Natural killer cell treated with Interleukin-12 subunit alpha and Interleukin-12 subunit beta and Interleukin-15 and Interleukin-18, amount 100 ng/mL, for 72 hours (primary cell): ENCODE measurements around the gene AMER2. TPM values are rescaled to one million over a fixed set of nuclear protein-coding genes. Genes with fewer than 3 reads are reported as not detected.

ENCODE experiments used
- ATAC-seq, 2 donors: fragments of 150-1000 bp; cut with Tn5 transposase in 1 of 2; sonication (Bioruptor Pico), chemical (Tn5 transposase) in 1 of 2; 2 replicates each; pipeline ENCODE4 v1.10.0; 2021
- DNase-seq: peaks from one replicate; pipeline ENCODE4 v3.0.0; 2022; ENCODE audit warnings: low spot score
- H3K27ac Mint-ChIP-seq, 2 donors: 1 replicate in 1 of 2; 2 replicates in 1 of 2; pipeline ENCODE4 v1.8.0; 2022; ENCODE audit warnings: mixed read lengths in 2 of 2, mild to moderate bottlenecking in 1 of 2, moderate library complexity in 1 of 2
- H3K27me3 Mint-ChIP-seq, 2 donors: 1 replicate in 1 of 2; 2 replicates in 1 of 2; pipeline ENCODE4 v1.8.0; 2022; ENCODE audit warnings: mixed read lengths in 2 of 2
- H3K36me3 Mint-ChIP-seq: one replicate; pipeline ENCODE4 v1.8.0; 2022; ENCODE audit warnings: mixed read lengths
- H3K4me1 Mint-ChIP-seq, 2 donors: 1 replicate in 1 of 2; 2 replicates in 1 of 2; pipeline ENCODE4 v1.8.0; 2022; ENCODE audit warnings: low read depth in 2 of 2, mixed read lengths in 2 of 2, mild to moderate bottlenecking in 1 of 2
- H3K4me3 Mint-ChIP-seq: one replicate; pipeline ENCODE4 v1.8.0; 2022; ENCODE audit warnings: mixed read lengths
- H3K9me3 Mint-ChIP-seq: 2 replicates; pipeline ENCODE4 v1.8.0; 2022; ENCODE audit warnings: mixed read lengths
- total RNA-seq, 2 donors: library from RNA; stranded (reverse); gene quantifications; one replicate each; pipeline ENCODE4 v1.2.3, GENCODE V29; 2022

The AMER2 gene
- total RNA-seq, 2 donors from 2014 or later: not detected

GRCh38 chr13:25192936-25193335 lies 20.8 kb upstream of the AMER2 start:
- Mint-ChIP-seq H3K36me3 (no peaks in the 10 kb centered on the region), H3K4me1 (no peaks in the 10 kb centered on the region), H3K27me3 (peaks cover 33 to 54% of the 10 kb centered on the region in 2 donors), H3K9me3 (no peaks in the 10 kb centered on the region), H3K4me3 (no peak overlapping the region), H3K27ac (no peak overlapping the region)
- ATAC-seq (no peak), DNase-seq (no peak)

GRCh38 chr13:25192489-25192888 lies 20.4 kb upstream of the AMER2 start:
- Mint-ChIP-seq H3K9me3 (no peaks in the 10 kb centered on the region), H3K27me3 (peaks cover 34 to 56% of the 10 kb centered on the region in 2 donors), H3K36me3 (no peaks in the 10 kb centered on the region), H3K27ac (no peak overlapping the region), H3K4me1 (no peaks in the 10 kb centered on the region), H3K4me3 (no peak overlapping the region)
- DNase-seq (no peak), ATAC-seq (no peak)

- Mint-ChIP-seq H3K4me3 (no peak overlapping the region), H3K9me3 (no peaks in the 10 kb centered on the region), H3K27me3 (peaks cover 34 to 56% of the 10 kb centered on the region in 2 donors), H3K4me1 (no peaks in the 10 kb centered on the region), H3K27ac (no peak overlapping the region), H3K36me3 (no peaks in the 10 kb centered on the region)
- no peak for DNase-seq
- no peak for ATAC-seq
Observed at GRCh38 chr13:25192052-25192451, 20.0 kb upstream of the AMER2 start.

- H3K9me3 Mint-ChIP-seq: no peaks in the 10 kb centered on the region
- H3K36me3 Mint-ChIP-seq: no peaks in the 10 kb centered on the region
- no peak overlapping the region for H3K27ac Mint-ChIP-seq
- DNase-seq (no peak), ATAC-seq (no peak)
- H3K4me3 Mint-ChIP-seq: no peak overlapping the region
- no peaks in the 10 kb centered on the region for H3K4me1 Mint-ChIP-seq
- H3K27me3 Mint-ChIP-seq: peaks cover 34 to 46% of the 10 kb centered on the region in 2 donors
Observed at GRCh38 chr13:25190771-25191170, 18.7 kb upstream of the AMER2 start.

- Mint-ChIP-seq H3K4me1 (no peaks in the 10 kb centered on the region), H3K9me3 (no peaks in the 10 kb centered on the region), H3K27me3 (peaks cover 34 to 46% of the 10 kb centered on the region in 2 donors), H3K4me3 (no peak overlapping the region), H3K36me3 (no peaks in the 10 kb centered on the region), H3K27ac (no peak overlapping the region)
- DNase-seq (no peak), ATAC-seq (no peak)
Observed at GRCh38 chr13:25190256-25190655, 18.2 kb upstream of the AMER2 start.

- no peaks in the 10 kb centered on the region for H3K4me1 Mint-ChIP-seq
- H3K27me3 Mint-ChIP-seq: peaks cover 29 to 55% of the 10 kb centered on the region in 2 donors
Observed at GRCh38 chr13:25187596-25187995, 15.5 kb upstream of the AMER2 start.

GRCh38 chr13:25186187-25186586 lies 14.1 kb upstream of the AMER2 start:
- no peak overlapping the region for H3K27ac Mint-ChIP-seq
- no peak for DNase-seq

More at GRCh38 chr13:25187596-25187995, 15.5 kb upstream of the AMER2 start:
- DNase-seq: no peak
- H3K27ac Mint-ChIP-seq: no peak overlapping the region
- ATAC-seq: no peak
- H3K36me3 Mint-ChIP-seq: no peaks in the 10 kb centered on the region
- H3K4me3 Mint-ChIP-seq: no peak overlapping the region
- H3K9me3 Mint-ChIP-seq: no peaks in the 10 kb centered on the region

GRCh38 chr13:25181597-25181996 lies 9.5 kb upstream of the AMER2 start:
- DNase-seq (no peak), ATAC-seq (no peak)
- Mint-ChIP-seq H3K4me3 (no peak overlapping the region), H3K27ac (no peak overlapping the region), H3K4me1 (peaks cover 6% of the 10 kb centered on the region in 2 donors), H3K27me3 (peaks cover 22 to 59% of the 10 kb centered on the region in 2 donors), H3K9me3 (no peaks in the 10 kb centered on the region), H3K36me3 (peaks cover 7% of the 10 kb centered on the region)

More at GRCh38 chr13:25186187-25186586, 14.1 kb upstream of the AMER2 start:
- H3K27me3 Mint-ChIP-seq: peaks cover 29 to 63% of the 10 kb centered on the region in 2 donors
- no peak overlapping the region for H3K4me3 Mint-ChIP-seq
- no peaks in the 10 kb centered on the region for H3K4me1 Mint-ChIP-seq
- no peaks in the 10 kb centered on the region for H3K9me3 Mint-ChIP-seq
- ATAC-seq: no peak
- H3K36me3 Mint-ChIP-seq: no peaks in the 10 kb centered on the region

GRCh38 chr13:25180775-25181537 lies 8.9 kb upstream of the AMER2 start:
- H3K27me3 Mint-ChIP-seq: peaks cover 26 to 65% of the 10 kb centered on the region in 2 donors
- H3K27ac Mint-ChIP-seq: no peak overlapping the region
- no peak for ATAC-seq
- peaks cover 7% of the 10 kb centered on the region for H3K36me3 Mint-ChIP-seq
- H3K4me1 Mint-ChIP-seq: peaks cover 6% of the 10 kb centered on the region in 2 donors
- H3K4me3 Mint-ChIP-seq: no peak overlapping the region
- no peaks in the 10 kb centered on the region for H3K9me3 Mint-ChIP-seq
- DNase-seq: no peak

GRCh38 chr13:25179832-25180774 lies 8.0 kb upstream of the AMER2 start:
- ATAC-seq: peak; percentile 45 to 61

GRCh38 chr13:25179011-25179410 lies 6.9 kb upstream of the AMER2 start:
- H3K9me3 Mint-ChIP-seq: no peaks in the 10 kb centered on the region
- H3K36me3 Mint-ChIP-seq: peaks cover 7% of the 10 kb centered on the region
- peaks cover 37 to 65% of the 10 kb centered on the region in 2 donors for H3K27me3 Mint-ChIP-seq
- no peak for ATAC-seq
- peaks cover 6% of the 10 kb centered on the region in 2 donors for H3K4me1 Mint-ChIP-seq
- no peak overlapping the region for H3K27ac Mint-ChIP-seq
- DNase-seq: no peak
- no peak overlapping the region for H3K4me3 Mint-ChIP-seq

More at GRCh38 chr13:25179832-25180774, 8.0 kb upstream of the AMER2 start:
- DNase-seq: no peak
- H3K9me3 Mint-ChIP-seq: no peaks in the 10 kb centered on the region
- peaks cover 7% of the 10 kb centered on the region for H3K36me3 Mint-ChIP-seq
- H3K4me3 Mint-ChIP-seq: no peak overlapping the region
- H3K4me1 Mint-ChIP-seq: peaks cover 6% of the 10 kb centered on the region in 2 donors
- peaks cover 31 to 65% of the 10 kb centered on the region in 2 donors for H3K27me3 Mint-ChIP-seq
- H3K27ac Mint-ChIP-seq: no peak overlapping the region

- peaks cover 6% of the 10 kb centered on the region in 2 donors for H3K4me1 Mint-ChIP-seq
- peaks cover 7% of the 10 kb centered on the region for H3K36me3 Mint-ChIP-seq
- H3K9me3 Mint-ChIP-seq: no peaks in the 10 kb centered on the region
- H3K27ac Mint-ChIP-seq: no peak overlapping the region
- ATAC-seq (no peak), DNase-seq (no peak)
- peaks cover 42 to 66% of the 10 kb centered on the region in 2 donors for H3K27me3 Mint-ChIP-seq
- H3K4me3 Mint-ChIP-seq: no peak overlapping the region
Observed at GRCh38 chr13:25178070-25178469, 6.0 kb upstream of the AMER2 start.

GRCh38 chr13:25177636-25178035 lies 5.5 kb upstream of the AMER2 start:
- Mint-ChIP-seq H3K4me3 (no peak overlapping the region), H3K27ac (no peak overlapping the region), H3K4me1 (peaks cover 6% of the 10 kb centered on the region in 2 donors), H3K27me3 (peaks cover 45 to 67% of the 10 kb centered on the region in 2 donors), H3K36me3 (peaks cover 7% of the 10 kb centered on the region), H3K9me3 (no peaks in the 10 kb centered on the region)
- DNase-seq (no peak), ATAC-seq (no peak)

- Mint-ChIP-seq H3K27me3 (peaks cover 50 to 69% of the 10 kb centered on the region in 2 donors), H3K9me3 (no peaks in the 10 kb centered on the region), H3K27ac (no peak overlapping the region), H3K4me1 (peaks cover 6 to 8% of the 10 kb centered on the region in 2 donors), H3K36me3 (peaks cover 7% of the 10 kb centered on the region), H3K4me3 (no peak overlapping the region)
- ATAC-seq (no peak), DNase-seq (no peak)
Observed at GRCh38 chr13:25177012-25177411, 4.9 kb upstream of the AMER2 start.
